ENCODE measurements around the gene MEIS1.

Gene MEIS1

GRCh38 chr2:66443979-66444861 lies 9.3 kb downstream of the MEIS1 start:
- DNase-seq (ENCODE audit: low read depth, low spot score), result no peak

GRCh38 chr2:66445076-66445924 lies 10.4 kb downstream of the MEIS1 start:
- DNase-seq (ENCODE audit: low read depth, low spot score), result no peak

GRCh38 chr2:66445925-66446871 lies 11.3 kb downstream of the MEIS1 start:
- no peak for DNase-seq (ENCODE audit: low read depth, low spot score)

- no peak for DNase-seq (ENCODE audit: low read depth, low spot score)
Observed at GRCh38 chr2:66446941-66447340, 12.0 kb downstream of the MEIS1 start.

- no peak for DNase-seq (ENCODE audit: low read depth, low spot score)
Observed at GRCh38 chr2:66447677-66448076, 12.8 kb downstream of the MEIS1 start.

GRCh38 chr2:66448136-66448991 lies 13.4 kb downstream of the MEIS1 start:
- no peak for DNase-seq (ENCODE audit: low read depth, low spot score)

GRCh38 chr2:66452214-66452613 lies 17.3 kb downstream of the MEIS1 start:
- DNase-seq (ENCODE audit: low read depth, low spot score), result no peak

GRCh38 chr2:66452917-66453316 lies 18.0 kb downstream of the MEIS1 start:
- no peak for DNase-seq (ENCODE audit: low read depth, low spot score)

- no peak for DNase-seq (ENCODE audit: low read depth, low spot score)
Observed at GRCh38 chr2:66455490-66455889, 20.6 kb downstream of the MEIS1 start.

- DNase-seq (ENCODE audit: low read depth, low spot score), result no peak
Observed at GRCh38 chr2:66456183-66457041, 21.5 kb downstream of the MEIS1 start.

GRCh38 chr2:66457545-66457944 lies 22.6 kb downstream of the MEIS1 start:
- DNase-seq (ENCODE audit: low read depth, low spot score), result no peak

- no peak for DNase-seq (ENCODE audit: low read depth, low spot score)
Observed at GRCh38 chr2:66460031-66460430, 25.1 kb downstream of the MEIS1 start.

- DNase-seq (ENCODE audit: low read depth, low spot score), result no peak
Observed at GRCh38 chr2:66461001-66461663, 26.2 kb downstream of the MEIS1 start.

GRCh38 chr2:66461664-66462500 lies 27.0 kb downstream of the MEIS1 start:
- DNase-seq (ENCODE audit: low read depth, low spot score), result no peak

- DNase-seq (ENCODE audit: low read depth, low spot score), result no peak
Observed at GRCh38 chr2:66462501-66462825, 27.5 kb downstream of the MEIS1 start.

- no peak for DNase-seq (ENCODE audit: low read depth, low spot score)
Observed at GRCh38 chr2:66463206-66463755, 28.4 kb downstream of the MEIS1 start.

GRCh38 chr2:66464930-66465637 lies 30.2 kb downstream of the MEIS1 start:
- no peak for DNase-seq (ENCODE audit: low read depth, low spot score)

Data from activated naive CD8-positive, alpha-beta T cell treated with anti-CD3 and anti-CD28 coated beads, Interleukin-2, amount 50 U/mL, for 16 hours (primary cell).